Fibroblast of the aortic adventitia (primary cell): ENCODE data around the gene GLS2. TPM values are rescaled to one million over a fixed set of nuclear protein-coding genes. Genes with fewer than 3 reads are reported as not detected.
"Not testable (repeated sequence)": the region's sequence is repeated elsewhere in the genome, so short reads cannot be mapped to it uniquely, and the experiment has no call there.

Source experiments
- DNase-seq: peaks from one replicate; pipeline ENCODE4 v3.0.0-alpha.2; 2010; ENCODE audit warnings: low read depth
- H3K4me3 ChIP-seq: 2 replicates; pipeline ENCODE4 v1.5.1; 2011; ENCODE audit warnings: low read depth, mild to moderate bottlenecking, control low read depth, low read length, moderate library complexity
- total RNA-seq: library from RNA; depleted of rRNA; stranded (reverse); fragments of >200 nt; gene quantifications from 2 replicates; pipeline ENCODE4 v1.2.3, GENCODE V29; 2012; ENCODE audit warnings: low replicate concordance
- TF ChIP-seq, protein P1 (sequence below): IDR thresholded peaks from 2 replicates; pipeline ENCODE4 v1.5.1; 2011; ENCODE audit warnings: mild to moderate bottlenecking, low read length, control low read depth, inconsistent platforms; ENCODE audit not compliant: insufficient read depth

GLS2 gene
- total RNA-seq, 1 donor: 0.36 TPM

DNA sequence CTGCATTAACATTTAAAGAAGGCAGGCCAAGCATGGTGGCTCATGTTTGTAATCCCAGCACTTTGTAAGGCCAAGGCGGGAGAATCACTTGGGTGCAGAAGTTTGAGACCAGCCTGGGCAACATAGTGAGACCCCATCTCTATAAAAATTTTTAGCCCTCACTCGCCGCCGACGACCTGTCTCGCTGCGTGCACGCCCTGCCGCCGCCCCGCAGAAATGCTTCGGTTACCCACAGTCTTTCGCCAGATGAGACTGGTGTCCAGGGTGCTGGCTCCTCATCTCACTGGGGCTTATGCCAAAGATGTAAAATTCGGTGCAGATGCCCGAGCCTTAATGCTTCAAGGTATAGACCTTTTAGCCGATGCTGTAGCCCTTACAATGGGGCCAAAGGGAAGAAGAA is 22.8 kb upstream of the GLS2 start:
- TF ChIP-seq, protein P1, sequence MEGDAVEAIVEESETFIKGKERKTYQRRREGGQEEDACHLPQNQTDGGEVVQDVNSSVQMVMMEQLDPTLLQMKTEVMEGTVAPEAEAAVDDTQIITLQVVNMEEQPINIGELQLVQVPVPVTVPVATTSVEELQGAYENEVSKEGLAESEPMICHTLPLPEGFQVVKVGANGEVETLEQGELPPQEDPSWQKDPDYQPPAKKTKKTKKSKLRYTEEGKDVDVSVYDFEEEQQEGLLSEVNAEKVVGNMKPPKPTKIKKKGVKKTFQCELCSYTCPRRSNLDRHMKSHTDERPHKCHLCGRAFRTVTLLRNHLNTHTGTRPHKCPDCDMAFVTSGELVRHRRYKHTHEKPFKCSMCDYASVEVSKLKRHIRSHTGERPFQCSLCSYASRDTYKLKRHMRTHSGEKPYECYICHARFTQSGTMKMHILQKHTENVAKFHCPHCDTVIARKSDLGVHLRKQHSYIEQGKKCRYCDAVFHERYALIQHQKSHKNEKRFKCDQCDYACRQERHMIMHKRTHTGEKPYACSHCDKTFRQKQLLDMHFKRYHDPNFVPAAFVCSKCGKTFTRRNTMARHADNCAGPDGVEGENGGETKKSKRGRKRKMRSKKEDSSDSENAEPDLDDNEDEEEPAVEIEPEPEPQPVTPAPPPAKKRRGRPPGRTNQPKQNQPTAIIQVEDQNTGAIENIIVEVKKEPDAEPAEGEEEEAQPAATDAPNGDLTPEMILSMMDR: no peak
- no peak overlapping the region for H3K4me3 ChIP-seq
- no peak for DNase-seq

DNA sequence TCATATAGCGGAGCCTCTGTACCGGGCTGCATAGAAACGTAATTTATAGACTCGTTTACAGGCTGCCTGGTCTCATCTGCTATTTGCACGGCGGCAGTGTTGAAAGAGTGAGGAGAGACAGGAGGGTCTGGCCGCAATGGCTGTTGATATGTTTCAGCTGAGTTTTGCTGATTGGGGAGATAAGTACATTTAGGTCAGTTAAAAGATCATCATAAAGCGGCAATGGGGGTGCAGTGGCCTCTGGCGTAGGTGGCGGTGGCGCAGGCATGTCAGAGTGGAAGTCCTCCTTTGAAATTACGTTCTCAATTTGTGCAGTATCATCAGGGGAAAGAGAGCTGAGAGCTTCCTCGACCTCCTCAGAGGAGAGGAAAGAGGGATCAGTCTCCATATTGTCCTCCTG is 11.9 kb upstream of the GLS2 start:
- not testable (repeated sequence) for DNase-seq, H3K4me3 ChIP-seq

DNA sequence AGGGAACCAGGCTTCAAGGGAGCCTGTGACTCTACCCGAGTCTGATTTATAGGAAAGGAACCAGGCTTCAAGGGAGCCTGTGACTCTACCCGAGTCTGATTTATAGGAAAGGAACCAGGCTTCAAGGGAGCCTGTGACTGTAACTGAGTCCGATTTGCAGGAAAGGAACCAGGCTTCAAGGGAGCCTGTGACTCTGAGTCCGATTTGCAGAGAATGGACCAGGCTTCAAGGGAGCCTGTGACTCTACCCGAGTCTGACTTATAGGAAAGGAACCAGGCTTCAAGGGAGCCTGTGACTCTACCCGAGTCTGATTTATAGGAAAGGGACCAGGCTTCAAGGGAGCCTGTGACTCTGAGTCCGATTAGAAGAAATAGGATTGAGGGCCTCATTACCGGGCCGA is 11.5 kb upstream of the GLS2 start:
- not testable (repeated sequence) for H3K4me3 ChIP-seq, DNase-seq

DNA sequence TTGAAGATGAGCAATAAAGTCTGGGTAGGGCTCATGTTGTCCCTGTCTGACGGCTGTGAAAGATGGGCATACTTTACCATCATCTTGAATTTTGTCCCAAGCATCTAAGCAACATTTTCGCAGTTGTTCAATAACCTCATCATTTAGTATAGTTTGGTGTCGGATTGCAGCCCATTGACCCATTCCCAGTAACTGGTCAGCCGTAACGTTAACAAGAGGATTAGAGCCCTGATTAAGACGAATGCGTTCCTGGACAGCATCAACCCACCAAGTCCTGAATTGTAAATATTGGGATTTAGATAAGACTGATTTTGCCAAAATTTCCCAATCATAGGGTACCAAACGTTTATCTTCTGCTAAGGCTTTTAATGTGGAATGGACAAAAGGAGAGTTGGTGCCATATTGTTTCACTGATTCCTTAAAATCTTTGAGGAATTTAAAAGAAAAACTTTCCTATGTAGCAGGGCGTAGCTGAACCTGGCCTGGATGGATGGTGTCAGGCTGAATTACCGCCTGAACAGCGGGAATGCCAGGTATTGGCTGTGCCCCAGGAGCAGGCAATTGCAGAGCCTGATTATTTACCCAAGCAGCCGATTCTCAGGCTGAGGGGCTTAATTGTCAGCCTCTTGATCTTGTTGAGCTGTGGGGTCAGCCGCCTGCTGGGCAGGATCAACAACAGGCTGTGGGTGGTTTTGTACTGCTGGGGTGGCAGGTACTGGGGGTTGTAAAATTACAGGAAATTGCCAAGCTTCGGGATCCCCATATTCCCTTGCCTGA is 10.4 kb upstream of the GLS2 start:
- not testable (repeated sequence) for DNase-seq, H3K4me3 ChIP-seq

DNA sequence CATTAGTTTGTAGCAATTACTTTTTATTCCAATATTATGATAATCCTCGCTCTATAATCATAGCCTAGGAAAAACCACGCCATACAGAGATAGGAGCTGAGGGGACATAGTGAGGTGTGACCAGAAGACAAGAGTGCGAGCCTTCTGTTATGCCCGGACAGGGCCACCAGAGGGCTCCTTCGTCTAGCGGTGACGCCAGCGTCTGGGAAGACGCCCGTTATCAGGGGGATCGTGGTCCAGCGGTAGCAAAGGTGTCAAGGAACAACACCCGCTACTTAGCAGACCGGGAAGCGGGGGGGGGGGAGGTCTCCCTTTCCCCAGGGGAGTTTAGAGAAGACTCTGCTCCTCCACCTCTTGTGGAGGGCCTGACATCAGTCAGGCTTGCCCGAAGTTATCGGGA is 8.7 kb upstream of the GLS2 start:
- DNase-seq: peak; percentile 30
- H3K4me3 ChIP-seq: not testable (repeated sequence)
- TF ChIP-seq, protein P1: peak; percentile 57

DNA sequence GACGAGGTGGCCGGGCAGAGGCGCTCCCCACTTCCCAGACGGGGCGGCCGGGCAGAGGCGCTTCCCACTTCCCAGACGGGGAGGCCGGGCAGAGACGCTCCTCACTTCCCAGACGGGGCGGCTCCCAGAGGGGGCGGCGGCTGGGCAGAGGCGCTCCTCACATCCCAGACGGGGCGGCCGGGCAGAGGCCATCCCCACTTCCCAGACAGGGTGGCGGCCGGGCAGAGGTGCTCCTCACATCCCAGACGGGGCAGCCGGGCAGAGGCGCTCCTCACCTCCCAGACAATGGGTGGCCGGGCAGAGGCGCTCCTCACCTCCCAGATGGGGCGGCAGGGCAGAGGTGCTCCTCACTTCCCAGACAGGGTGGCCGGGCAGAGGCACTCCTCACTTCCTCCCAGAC is 6.5 kb upstream of the GLS2 start:
- not testable (repeated sequence) for H3K4me3 ChIP-seq, DNase-seq

DNA sequence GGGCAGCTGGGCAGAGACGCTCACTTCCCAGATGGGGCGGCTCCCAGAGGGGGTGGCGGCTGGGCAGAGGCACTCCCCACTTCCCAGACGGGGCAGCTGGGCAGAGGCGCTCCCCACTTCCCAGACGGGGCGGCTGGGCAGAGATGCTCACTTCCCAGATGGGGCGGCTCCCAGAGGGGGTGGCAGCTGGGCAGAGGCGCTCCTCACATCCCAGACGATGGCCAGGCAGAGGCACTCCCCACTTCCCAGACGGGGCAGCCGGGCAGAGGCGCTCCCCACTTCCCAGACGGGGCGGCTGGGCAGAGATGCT is 6.1 kb upstream of the GLS2 start:
- not testable (repeated sequence) for H3K4me3 ChIP-seq, DNase-seq

DNA sequence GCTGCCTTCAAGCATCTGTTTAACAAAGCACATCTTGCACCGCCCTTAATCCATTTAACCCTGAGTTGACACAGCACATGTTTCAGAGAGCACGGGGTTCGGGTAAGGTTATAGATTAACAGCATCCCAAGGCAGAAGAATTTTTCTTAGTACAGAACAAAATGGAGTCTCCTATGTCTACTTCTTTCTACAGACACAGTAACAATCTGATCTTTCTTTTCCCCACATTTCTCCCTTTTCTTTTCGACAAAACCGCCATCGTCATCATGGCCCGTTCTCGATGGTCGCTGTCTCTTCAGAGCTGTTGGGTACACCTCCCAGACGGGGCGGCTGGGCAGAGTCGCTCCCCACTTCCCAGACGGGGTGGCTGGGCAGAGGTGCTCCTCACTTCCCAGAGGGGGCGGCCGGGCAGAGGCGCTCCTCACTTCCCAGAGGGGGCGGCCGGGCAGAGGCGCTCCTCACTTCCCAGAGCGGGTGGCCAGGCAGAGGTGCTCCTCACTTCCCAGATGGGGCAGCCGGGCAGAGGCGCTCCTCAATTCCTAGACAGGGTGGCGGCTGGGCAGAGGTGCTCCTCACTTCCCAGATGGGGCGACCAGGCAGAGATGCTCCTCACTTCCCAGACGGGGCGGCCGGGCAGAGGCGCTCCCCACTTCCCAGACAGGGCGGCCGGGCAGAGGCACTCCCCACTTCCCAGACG is 5.6 kb upstream of the GLS2 start:
- H3K4me3 ChIP-seq: not testable (repeated sequence)

DNA sequence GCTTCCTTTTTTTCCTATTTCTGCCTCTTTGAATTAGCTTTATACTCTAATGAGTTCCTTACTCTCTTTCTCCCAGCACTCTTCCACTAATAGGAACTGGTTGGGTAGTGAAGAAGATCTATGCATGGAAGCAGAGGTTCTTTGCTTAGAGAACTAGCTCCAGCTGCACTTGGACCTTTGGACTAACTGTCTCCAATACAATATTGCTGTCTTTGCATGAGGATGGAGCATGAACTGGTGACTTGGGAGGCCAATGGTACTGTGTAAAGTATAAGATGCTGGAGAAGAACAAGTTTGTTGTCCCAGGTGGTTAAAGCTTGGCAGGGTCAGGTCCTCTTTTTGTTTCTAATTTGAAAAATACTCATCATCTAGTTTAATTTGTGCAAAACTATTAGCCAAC is 2.4 kb upstream of the GLS2 start:
- TF ChIP-seq, protein P1: no peak
- H3K4me3 ChIP-seq: no peak overlapping the region
- no peak for DNase-seq

More for the DNA sequence above, 5.6 kb upstream of the GLS2 start:
- not testable (repeated sequence) for DNase-seq

DNA sequence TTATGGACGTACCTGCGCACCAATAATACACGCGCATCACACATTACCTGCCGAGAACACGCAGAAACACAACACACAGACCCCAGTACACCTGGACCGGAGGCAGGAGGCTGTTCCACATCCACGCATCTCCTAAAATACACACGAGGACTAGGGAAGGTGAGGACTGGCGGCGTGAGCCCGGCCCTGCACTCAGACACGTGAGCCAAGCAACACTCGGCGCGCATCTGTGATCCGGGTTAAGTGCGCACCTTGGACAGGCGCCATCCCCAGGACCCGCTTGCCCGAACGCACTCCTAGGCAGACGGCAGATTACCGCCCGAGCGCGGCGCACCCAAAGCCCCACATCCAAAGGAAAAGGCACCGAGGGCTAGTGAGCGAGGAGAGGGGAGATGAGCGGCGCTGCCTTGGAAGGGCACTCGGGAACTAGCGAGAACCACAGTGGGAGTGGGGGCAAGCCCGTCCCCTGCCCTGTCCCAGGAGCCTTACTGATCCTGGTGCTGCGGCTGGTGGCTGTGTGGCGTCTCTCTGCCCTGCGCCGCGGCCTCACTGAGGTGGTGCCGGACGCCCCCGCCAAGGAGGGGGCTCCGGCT is 417 bp downstream of the GLS2 start:
- peak overlapping the region; percentile 62 for H3K4me3 ChIP-seq
- DNase-seq: no peak
- TF ChIP-seq, protein P1: no peak
